GM12878 (cell line): Measurements from ENCODE around the gene SMPD2. TPM values are rescaled to one million over a fixed set of nuclear protein-coding genes. Genes with fewer than 3 reads are reported as not detected.

ENCODE experiments used
- ATAC-seq: fragments of 200-7000 bp; cut with Tn5 transposase; 3 replicates; pipeline ENCODE4 v1.9.1; 2020; ENCODE audit warnings: mild to moderate bottlenecking, moderate library complexity
- BruUV-seq: library from RNA; stranded (reverse); fragments of 400-500 nt; replicated peaks from 2 replicates; lab custom pipeline; 2021; lab: Mats Ljungman, UMichigan
- CTCF ChIA-PET: fragments of 300-600 bp; sonication (Branson Sonifier 250); formaldehyde crosslinking; extraction: SDS; loops from one replicate; lab custom pipeline; 2021; ENCODE audit warnings: inconsistent platforms; lab: Yijun Ruan, JAX
- POLR2A ChIA-PET: fragments of 350-600 bp; formaldehyde crosslinking; extraction: SDS; loops from one replicate; lab custom pipeline; 2021; ENCODE audit warnings: inconsistent platforms; lab: Charles Lee
- RAD21 ChIA-PET: fragments of 300-600 bp; sonication (Branson Sonifier 250); formaldehyde crosslinking; loops from one replicate; lab custom pipeline; 2023; ENCODE audit warnings: antibody characterized with exemption; ENCODE audit not compliant: unreplicated experiment; lab: Charles Lee
- SMC1A ChIA-PET: fragments of 300-600 bp; sonication (Branson Sonifier 250); formaldehyde crosslinking; loops from one replicate; lab custom pipeline; 2023; ENCODE audit not compliant: unreplicated experiment, uncharacterized antibody; lab: Charles Lee
- DNase-seq: peaks from one replicate; pipeline ENCODE4 v3.0.0-alpha.2; 2011; ENCODE audit warnings: low read depth, low spot score
- FAIRE-seq: peaks from 3 replicates; lab custom pipeline; 2011; peaks lifted over from hg19 to GRCh38; lab: Jason Lieb, UNC
- H2AFZ ChIP-seq: 2 replicates; pipeline ENCODE4 v1.6.0; 2011; ENCODE audit warnings: low read depth, low read length, control low read depth; ENCODE audit not compliant: control insufficient read depth
- H3K27ac ChIP-seq: 2 replicates; pipeline ENCODE4 v1.5.1; 2011; ENCODE audit warnings: control low read depth; ENCODE audit not compliant: control insufficient read depth, insufficient read depth
- H3K27me3 ChIP-seq, 2 experiments: replicated peaks in 1 of 2; 2 replicates each; pipeline versions ENCODE4 v1.6.0 to v1.6.1; 2011; ENCODE audit warnings: low read length in 1 of 2; ENCODE audit not compliant: control insufficient read depth in 2 of 2, insufficient read depth in 2 of 2
- H3K36me3 ChIP-seq, 2 experiments: 2 replicates each; pipeline ENCODE4 v1.5.1; 2011; ENCODE audit warnings: low read length in 1 of 2; ENCODE audit not compliant: control insufficient read depth in 2 of 2, insufficient read depth in 2 of 2
- H3K4me1 ChIP-seq: 2 replicates; pipeline ENCODE4 v1.6.1; 2011; ENCODE audit warnings: mild to moderate bottlenecking, low read length, moderate library complexity, mixed read lengths; ENCODE audit not compliant: control insufficient read depth, insufficient read depth
- H3K4me2 ChIP-seq: 2 replicates; pipeline ENCODE4 v1.6.0; 2011; ENCODE audit warnings: control low read depth; ENCODE audit not compliant: control insufficient read depth, insufficient read depth
- H3K4me3 ChIP-seq: fragments of 200-600 bp; sonication (generic); 2 replicates; pipeline ENCODE4 v1.5.1; 2016
- H3K79me2 ChIP-seq: 2 replicates; pipeline ENCODE4 v1.6.0; 2011; ENCODE audit warnings: low read length; ENCODE audit not compliant: control insufficient read depth, insufficient read depth
- H3K9ac ChIP-seq: 2 replicates; pipeline ENCODE4 v1.8.0; 2011; ENCODE audit warnings: low read length, control low read depth, mixed read lengths; ENCODE audit not compliant: control insufficient read depth, insufficient read depth
- H3K9me3 ChIP-seq: replicated peaks from 3 replicates; pipeline ENCODE4 v1.5.1; 2011; ENCODE audit warnings: mild to moderate bottlenecking, low read length; ENCODE audit not compliant: control insufficient read depth, insufficient read depth
- H4K20me1 ChIP-seq: 2 replicates; pipeline ENCODE4 v1.6.0; 2011; ENCODE audit not compliant: control insufficient read depth, insufficient read depth
- BCL3 ChIP-seq: IDR thresholded peaks from 2 replicates; pipeline ENCODE4 v1.6.1; 2011; ENCODE audit warnings: borderline replicate concordance, low read depth, mild to moderate bottlenecking, moderate library complexity, low read length; ENCODE audit not compliant: insufficient read depth, poor library complexity, severe bottlenecking
- BHLHE40 ChIP-seq, 2 experiments: fragments of 450-650 bp in 1 of 2; IDR thresholded peaks; 2 replicates each; pipeline ENCODE4 v1.6.1; 2011 to 2017; ENCODE audit warnings: low read depth in 2 of 2, borderline replicate concordance in 1 of 2, improper control_type of control experiment in 1 of 2, low read length in 1 of 2, mild to moderate bottlenecking in 1 of 2
- CEBPZ ChIP-seq: fragments of 150-350 bp; IDR thresholded peaks from 2 replicates; pipeline ENCODE4 v1.6.1; 2016; ENCODE audit warnings: low read depth, low read length
- DPF2 ChIP-seq: fragments of 450-650 bp; IDR thresholded peaks from 2 replicates; pipeline ENCODE4 v1.6.1; 2017; ENCODE audit warnings: mild to moderate bottlenecking
- E2F8 ChIP-seq: fragments of 450-650 bp; IDR thresholded peaks from 2 replicates; pipeline ENCODE4 v1.6.1; 2018; ENCODE audit warnings: mild to moderate bottlenecking, low read depth, moderate library complexity; ENCODE audit not compliant: partially characterized antibody
- HDGF ChIP-seq: fragments of 450-650 bp; IDR thresholded peaks from 2 replicates; pipeline ENCODE4 v1.6.1; 2016; ENCODE audit warnings: antibody characterized with exemption
- POLR2AphosphoS5 ChIP-seq: IDR thresholded peaks from 2 replicates; pipeline ENCODE4 v1.6.1; 2011; ENCODE audit warnings: mild to moderate bottlenecking, low read length, inconsistent platforms
- TARDBP ChIP-seq: IDR thresholded peaks from 2 replicates; pipeline ENCODE4 v1.6.1; 2016; ENCODE audit warnings: borderline replicate concordance
- USF2 ChIP-seq: IDR thresholded peaks from 2 replicates; pipeline ENCODE4 v1.6.1; 2011; ENCODE audit warnings: low read depth, low read length, improper control_type of control experiment, borderline replicate concordance
- YBX1 ChIP-seq: fragments of 450-650 bp; IDR thresholded peaks from 2 replicates; pipeline ENCODE4 v1.6.1; 2016; ENCODE audit warnings: antibody characterized with exemption
- ZZZ3 ChIP-seq: IDR thresholded peaks from 2 replicates; pipeline ENCODE4 v1.6.1; 2011; ENCODE audit warnings: low read depth; ENCODE audit not compliant: control insufficient read depth, insufficient read length
- WGBS: methylation state at CpG from one replicate; pipeline ENCODE4 v1.1.6; 2016; ENCODE audit warnings: low lambda C conversion rate; ENCODE audit not compliant: insufficient replicate concordance, insufficient coverage; ENCODE audit errors: missing lambda C conversion rate; 5-methylcytosine and 5-hydroxymethylcytosine counted together
- in situ Hi-C: fragments of 300-500 bp; cut with MboI; formaldehyde crosslinking; loops from 9 replicates; pipeline ENCODE4 v1.14.3; 2018; ENCODE audit warnings: mixed read lengths
- intact Hi-C: fragments of 100-400 bp; cut with micrococcal nuclease; formaldehyde crosslinking; loops from one replicate; pipeline ENCODE4 v1.14.2; 2022; ENCODE audit not compliant: unreplicated experiment
- polyA plus RNA-seq, 11 experiments: library from polyadenylated mRNA; depleted of rRNA in 4 of 11; unstranded in 6 of 11; stranded (reverse) in 5 of 11; fragments of >200 nt; fragmentation: Nextera tagmentation in 4 of 11; fragmentation: Illumina TruSeq in 1 of 11; extraction: Ambion mirVana in 4 of 11; extraction: Trizol in 1 of 11; gene quantifications; 1 replicate in 1 of 11; 2 replicates in 10 of 11; pipeline versions ENCODE4 v1.2.1 to v1.2.3, GENCODE V29; 2011 to 2016; ENCODE audit warnings: inconsistent platforms in 2 of 11, missing spikeins in 2 of 11, low read depth in 1 of 11
- total RNA-seq, 4 experiments: library from RNA; depleted of rRNA in 3 of 4; stranded (reverse); fragments of >200 nt in 3 of 4; fragmentation: Illumina TruSeq in 1 of 4; extraction: Trizol in 1 of 4; gene quantifications; 2 replicates each; pipeline versions ENCODE4 v1.2.1 to v1.2.3, GENCODE V29; 2013 to 2021
- TF ChIP-seq, protein P1 (sequence below): fragments of 150-350 bp; IDR thresholded peaks from 2 replicates; pipeline ENCODE4 v1.6.1; 2014; ENCODE audit warnings: mild to moderate bottlenecking, low read depth, low read length

The SMPD2 gene
- total and polyA plus RNA-seq, 10 of the 15 experiments (the other 5 are each of a cell fraction or from before 2014, with no cell fraction given) = 0.06 to 15.4 (median 9.7) TPM

- 50% methylated on average over 3 of the region's 3 CpGs for WGBS
- SMC1A ChIA-PET = interaction anchor here (1.5 to 1.6 kb wide), 2 partner anchors 8 to 10 kb away, joined by 3 to 4 read pairs; no protein-coding TSS in a partner anchor
- in situ Hi-C loops (no loop called here), intact Hi-C loops (no loop called here)
- Histone ChIP-seq H3K27ac (no peak overlapping the region), H3K4me3 (no peak overlapping the region), H2AFZ (no peak overlapping the region), H3K4me1 (no peaks in the 10 kb centered on the region; the same call in 1 of the 2 replicates), H4K20me1 (no peaks in the 10 kb centered on the region), H3K9ac (no peak overlapping the region), H3K27me3 (no peaks in the 10 kb centered on the region), H3K4me2 (no peak overlapping the region), H3K9me3 (no peaks in the 10 kb centered on the region), H3K79me2 (peaks cover 25% of the 10 kb centered on the region), H3K36me3 (peaks cover 0 to 15% of the 10 kb centered on the region in 2 experiments; a peak in 1 of 4 replicates)
- RAD21 ChIA-PET = interaction anchor here (0.6 kb wide), 1 partner anchor 861 kb away, joined by 3 read pairs; no protein-coding TSS in a partner anchor
- DNase-seq = no peak
- POLR2A ChIA-PET = interaction anchor here (9.3 kb wide), 1 partner anchor 26 kb away, joined by 132 read pairs; the partner anchor contains the start of gene MICAL1
- BruUV-seq = no TSS peak
- ATAC-seq = no peak
- CTCF ChIA-PET = interaction anchor here (0.7 to 1.3 kb wide), 4 partner anchors 11 to 554 kb away, joined by 3 to 4 read pairs (median 3); no protein-coding TSS in a partner anchor
- no peak for FAIRE-seq
- TF ChIP-seq TARDBP (no peak), DPF2 (no peak), USF2 (no peak), ZZZ3 (no peak), BCL3 (no peak), YBX1 (no peak), HDGF (no peak), CEBPZ (no peak), BHLHE40 (IDR thresholded peaks at IDR 0.05; ENCODE audit: borderline replicate concordance in 1 of 2, low read depth in 2 of 2, low read length in 1 of 2) (no peak), E2F8 (no peak), POLR2AphosphoS5 (no peak)
- TF ChIP-seq, protein P1, sequence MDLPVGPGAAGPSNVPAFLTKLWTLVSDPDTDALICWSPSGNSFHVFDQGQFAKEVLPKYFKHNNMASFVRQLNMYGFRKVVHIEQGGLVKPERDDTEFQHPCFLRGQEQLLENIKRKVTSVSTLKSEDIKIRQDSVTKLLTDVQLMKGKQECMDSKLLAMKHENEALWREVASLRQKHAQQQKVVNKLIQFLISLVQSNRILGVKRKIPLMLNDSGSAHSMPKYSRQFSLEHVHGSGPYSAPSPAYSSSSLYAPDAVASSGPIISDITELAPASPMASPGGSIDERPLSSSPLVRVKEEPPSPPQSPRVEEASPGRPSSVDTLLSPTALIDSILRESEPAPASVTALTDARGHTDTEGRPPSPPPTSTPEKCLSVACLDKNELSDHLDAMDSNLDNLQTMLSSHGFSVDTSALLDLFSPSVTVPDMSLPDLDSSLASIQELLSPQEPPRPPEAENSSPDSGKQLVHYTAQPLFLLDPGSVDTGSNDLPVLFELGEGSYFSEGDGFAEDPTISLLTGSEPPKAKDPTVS = no peak
Measured at GRCh38 chr6:109485266-109485935, 44.9 kb downstream of the SMPD2 start.
